Measurements from ENCODE around the gene POMGNT1. TPM values are rescaled to one million over a fixed set of nuclear protein-coding genes. Genes with fewer than 3 reads are reported as not detected.

POMGNT1 gene
- total and polyA plus RNA-seq, 10 of the 15 experiments (the other 5 are each of a cell fraction or from before 2014, with no cell fraction given) = 8.6 to 35.2 (median 29.5) TPM

- intact Hi-C loops (cut with micrococcal nuclease; ENCODE audit: unreplicated experiment) = no loop called here
- BruUV-seq (replicated peaks) = no TSS peak
- SMC1A ChIA-PET (ENCODE audit: uncharacterized antibody, unreplicated experiment) = interaction anchor here (0.8 to 1.1 kb wide), 4 partner anchors 16 to 626 kb away, joined by 3 read pairs; no protein-coding TSS in a partner anchor
Measured at GRCh38 chr1:46194641-46195193, 3.5 kb downstream of the POMGNT1 start.

More at GRCh38 chr1:46194641-46195193, 3.5 kb downstream of the POMGNT1 start:
- H3K9ac ChIP-seq (ENCODE audit: control insufficient read depth, insufficient read depth, low read length) = no peak overlapping the region
- H3K27ac ChIP-seq (ENCODE audit: control insufficient read depth, insufficient read depth) = no peak overlapping the region
- TF ChIP-seq NRF1 (conservative IDR thresholded peaks at IDR 0.05; ENCODE audit: low read depth, low read length) (no peak), HCFC1 (IDR thresholded peaks at IDR 0.05; ENCODE audit: low read length) (no peak), EED (IDR thresholded peaks at IDR 0.05; ENCODE audit: low read depth) (no peak), HDAC2 (IDR thresholded peaks at IDR 0.05) (no peak), MYC (IDR thresholded peaks at IDR 0.05; ENCODE audit: insufficient read depth, insufficient read length, insufficient replicate concordance, low read length, severe bottlenecking) (no peak), E2F8 (IDR thresholded peaks at IDR 0.05; ENCODE audit: low read depth, partially characterized antibody) (no peak), BHLHE40 (IDR thresholded peaks at IDR 0.05; ENCODE audit: borderline replicate concordance in 1 of 2, low read depth in 2 of 2, low read length in 1 of 2) (no peak)
- TF ChIP-seq, protein P1, sequence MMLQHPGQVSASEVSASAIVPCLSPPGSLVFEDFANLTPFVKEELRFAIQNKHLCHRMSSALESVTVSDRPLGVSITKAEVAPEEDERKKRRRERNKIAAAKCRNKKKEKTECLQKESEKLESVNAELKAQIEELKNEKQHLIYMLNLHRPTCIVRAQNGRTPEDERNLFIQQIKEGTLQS (IDR thresholded peaks at IDR 0.05; ENCODE audit: borderline replicate concordance, extremely low read depth, low read depth, low read length) = no peak
- DNase-seq (ENCODE audit: low read depth, low spot score) (no peak), ATAC-seq (no peak), FAIRE-seq (no peak)
- peaks cover 5 to 7% of the 10 kb centered on the region in 2 experiments; a peak in 3 of 4 replicates for H3K36me3 ChIP-seq (ENCODE audit: control insufficient read depth in 2 of 2, insufficient read depth in 2 of 2, low read length in 1 of 2)
- no peaks in the 10 kb centered on the region for H3K9me3 ChIP-seq (replicated peaks; ENCODE audit: control insufficient read depth, insufficient read depth, low read length)
- in situ Hi-C loops (cut with MboI) = no loop called here
- no peak overlapping the region for H3K4me3 ChIP-seq
- ChIA-PET RAD21 (ENCODE audit: unreplicated experiment) (no interaction called here), CTCF (interaction anchor here (0.9 to 1.5 kb wide), 5 partner anchors 12 to 134 kb away, joined by 3 to 8 read pairs (median 4); no protein-coding TSS in a partner anchor), POLR2A (no interaction called here)
- peaks cover 6% of the 10 kb centered on the region for H3K79me2 ChIP-seq (ENCODE audit: control insufficient read depth, insufficient read depth, low read length)
- no peak overlapping the region for H2AFZ ChIP-seq (ENCODE audit: control insufficient read depth, low read depth, low read length)
- no peaks in the 10 kb centered on the region for H3K27me3 ChIP-seq (replicated peaks in 1 of 2; ENCODE audit: control insufficient read depth in 2 of 2, insufficient read depth in 2 of 2, low read length in 1 of 2)
- 71% methylated on average over 5 of the region's 5 CpGs for WGBS (ENCODE audit: insufficient coverage, insufficient replicate concordance, low lambda C conversion rate, missing lambda C conversion rate)
- H3K4me1 ChIP-seq (ENCODE audit: control insufficient read depth, insufficient read depth, low read length) = peaks cover 6% of the 10 kb centered on the region
- no peaks in the 10 kb centered on the region for H4K20me1 ChIP-seq (ENCODE audit: control insufficient read depth, insufficient read depth)
- H3K4me2 ChIP-seq (ENCODE audit: control insufficient read depth, insufficient read depth) = no peak overlapping the region
